Upper lobe of left lung (tissue), 4 donors: Measurements from ENCODE around the gene UBTD2.

ENCODE experiments used
- EP300 ChIP-seq, 4 donors: sonication (generic); formaldehyde crosslinking; IDR thresholded peaks; one replicate each; pipeline ENCODE4 v1.5.1; 2017; ENCODE audit warnings: antibody characterized with exemption in 4 of 4, control low read depth in 2 of 4
- POLR2A ChIP-seq, 4 donors: fragments of 450-650 bp; IDR thresholded peaks; one replicate each; pipeline ENCODE4 v1.5.1; 2016 to 2017; ENCODE audit warnings: antibody characterized with exemption in 4 of 4, mild to moderate bottlenecking in 2 of 4
- POLR2AphosphoS5 ChIP-seq, 2 donors: sonication (generic); formaldehyde crosslinking; IDR thresholded peaks; one replicate each; pipeline ENCODE4 v1.5.1; 2017; ENCODE audit warnings: antibody characterized with exemption in 2 of 2
- TF ChIP-seq, protein P1 (sequence below), 6 experiments: fragments of 450-650 bp in 4 of 6; fragments of 200-600 bp in 2 of 6; sonication (generic) in 2 of 6; IDR thresholded peaks; one replicate each; pipeline ENCODE4 v1.5.1; 2016 to 2019; ENCODE audit warnings: antibody characterized with exemption in 6 of 6

DNA sequence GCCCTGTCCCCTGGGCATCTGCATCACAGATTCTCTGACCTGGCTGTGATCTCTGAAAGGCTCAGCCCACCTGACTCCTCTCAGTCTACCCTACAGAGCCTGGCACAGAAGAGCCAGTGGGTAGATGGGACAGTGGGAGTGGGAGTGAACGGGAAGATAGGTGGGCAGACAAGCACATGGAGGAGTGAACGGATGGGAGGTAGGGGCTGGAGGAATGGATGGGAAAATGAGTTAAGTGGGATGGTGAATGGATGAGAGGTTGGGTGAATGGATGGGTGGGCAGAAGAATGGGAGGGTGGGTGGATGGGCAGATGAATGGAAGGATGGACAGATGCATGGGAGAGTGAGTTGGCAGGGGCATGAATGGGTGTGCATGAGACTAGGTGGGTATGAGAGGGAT lies 114.3 kb downstream of the UBTD2 start:
- TF ChIP-seq, protein P1, sequence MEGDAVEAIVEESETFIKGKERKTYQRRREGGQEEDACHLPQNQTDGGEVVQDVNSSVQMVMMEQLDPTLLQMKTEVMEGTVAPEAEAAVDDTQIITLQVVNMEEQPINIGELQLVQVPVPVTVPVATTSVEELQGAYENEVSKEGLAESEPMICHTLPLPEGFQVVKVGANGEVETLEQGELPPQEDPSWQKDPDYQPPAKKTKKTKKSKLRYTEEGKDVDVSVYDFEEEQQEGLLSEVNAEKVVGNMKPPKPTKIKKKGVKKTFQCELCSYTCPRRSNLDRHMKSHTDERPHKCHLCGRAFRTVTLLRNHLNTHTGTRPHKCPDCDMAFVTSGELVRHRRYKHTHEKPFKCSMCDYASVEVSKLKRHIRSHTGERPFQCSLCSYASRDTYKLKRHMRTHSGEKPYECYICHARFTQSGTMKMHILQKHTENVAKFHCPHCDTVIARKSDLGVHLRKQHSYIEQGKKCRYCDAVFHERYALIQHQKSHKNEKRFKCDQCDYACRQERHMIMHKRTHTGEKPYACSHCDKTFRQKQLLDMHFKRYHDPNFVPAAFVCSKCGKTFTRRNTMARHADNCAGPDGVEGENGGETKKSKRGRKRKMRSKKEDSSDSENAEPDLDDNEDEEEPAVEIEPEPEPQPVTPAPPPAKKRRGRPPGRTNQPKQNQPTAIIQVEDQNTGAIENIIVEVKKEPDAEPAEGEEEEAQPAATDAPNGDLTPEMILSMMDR (IDR thresholded peaks at IDR 0.05): no peak
- no peak for TF ChIP-seq POLR2A (IDR thresholded peaks at IDR 0.05)
- TF ChIP-seq POLR2AphosphoS5 (IDR thresholded peaks at IDR 0.05): no peak
- no peak for TF ChIP-seq EP300 (IDR thresholded peaks at IDR 0.05)
